SHP77 treated with DMSO at 0.1 percent for 48 hours (cell line): Measurements from ENCODE around the gene UIMC1.
"Not testable (repeated sequence)": the region's sequence is repeated elsewhere in the genome, so short reads cannot be mapped to it uniquely, and the experiment has no call there.

Experiments used
- DNase-seq: peaks from one replicate; lab custom pipeline; 2025; lab: John Stamatoyannopoulos, UW

UIMC1 gene

GRCh38 chr5:177008716-177009115 lies 2.1 kb upstream of the UIMC1 start:
- no peak for DNase-seq

GRCh38 chr5:177005619-177006264 lies 837 bp downstream of the UIMC1 start:
- DNase-seq: no peak

DNA sequence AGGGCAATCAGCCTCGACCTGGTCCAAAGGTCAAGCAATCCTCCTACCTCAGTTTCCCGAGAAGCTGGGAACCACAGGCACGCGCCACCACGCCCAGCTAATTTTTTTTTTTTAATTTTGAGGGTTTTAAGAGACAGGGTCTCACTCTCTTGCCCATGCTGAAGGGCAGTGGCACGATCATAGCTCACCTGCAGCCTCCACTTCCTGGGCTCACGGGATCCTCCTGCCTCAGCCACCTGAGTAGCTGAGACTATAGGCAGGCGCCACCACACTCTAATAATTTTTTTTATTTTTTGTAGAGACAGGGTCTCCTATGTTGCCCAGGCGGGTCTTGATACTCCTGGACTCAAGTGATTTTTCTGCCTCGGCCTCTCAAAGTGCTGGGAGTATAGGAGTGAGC lies 1.6 kb downstream of the UIMC1 start:
- no peak for DNase-seq

DNA sequence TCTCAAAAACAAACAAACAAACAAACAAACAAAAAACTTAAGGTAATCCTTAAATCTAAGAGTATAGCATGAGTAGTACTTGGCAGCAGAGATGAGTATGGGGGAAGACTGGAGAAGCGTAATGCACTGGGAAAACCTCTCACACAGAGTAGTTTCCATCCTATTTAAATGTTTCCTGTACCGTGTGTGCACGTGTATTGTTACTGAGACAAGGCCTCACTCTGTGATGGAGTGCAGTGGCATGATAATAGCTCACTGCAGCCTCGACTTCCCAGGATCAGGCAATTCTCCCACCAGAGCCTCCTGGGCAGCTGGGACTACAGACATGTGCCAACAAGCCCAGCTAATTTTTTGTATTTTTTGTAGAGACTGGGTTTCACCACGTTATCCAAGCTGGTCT lies 2.9 kb downstream of the UIMC1 start:
- no peak for DNase-seq

DNA sequence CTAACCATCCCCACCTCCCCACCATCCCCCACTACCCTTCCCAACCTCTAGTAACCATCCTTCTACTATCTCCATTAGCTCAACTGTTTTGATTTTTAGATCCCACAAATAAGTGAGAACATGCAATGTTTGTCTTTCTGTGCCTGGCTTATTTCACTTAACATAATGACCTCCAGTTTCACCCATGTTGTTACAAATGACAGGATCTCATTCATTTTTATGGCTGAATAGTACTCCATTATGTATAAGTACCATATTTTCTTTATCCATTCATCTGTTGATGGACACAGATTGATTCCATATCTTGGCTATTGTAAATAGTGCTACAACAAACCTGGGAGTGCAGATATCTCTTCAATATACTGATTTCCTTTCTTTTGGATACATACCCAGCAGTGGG lies 7.1 kb downstream of the UIMC1 start:
- not testable (repeated sequence) for DNase-seq

DNA sequence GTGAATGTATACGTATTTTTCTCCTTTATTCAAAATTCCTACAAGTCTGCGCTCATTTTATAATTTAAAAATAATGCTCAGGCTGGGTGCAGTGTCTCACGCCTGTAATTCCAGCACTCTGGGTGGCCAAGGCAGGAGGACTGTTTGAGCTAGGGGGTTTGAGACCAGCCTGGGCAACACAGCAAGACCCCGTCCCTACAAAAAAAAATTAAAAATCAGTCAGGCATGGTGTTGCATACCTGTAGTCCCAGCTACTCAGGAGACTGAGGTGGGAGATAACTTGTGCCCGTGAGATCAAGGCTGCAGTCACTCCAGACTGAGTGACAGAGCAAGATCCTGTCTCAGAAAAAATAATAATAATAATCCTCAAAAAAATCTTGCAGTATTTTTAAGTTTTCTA lies 7.8 kb downstream of the UIMC1 start:
- DNase-seq: no peak

DNA sequence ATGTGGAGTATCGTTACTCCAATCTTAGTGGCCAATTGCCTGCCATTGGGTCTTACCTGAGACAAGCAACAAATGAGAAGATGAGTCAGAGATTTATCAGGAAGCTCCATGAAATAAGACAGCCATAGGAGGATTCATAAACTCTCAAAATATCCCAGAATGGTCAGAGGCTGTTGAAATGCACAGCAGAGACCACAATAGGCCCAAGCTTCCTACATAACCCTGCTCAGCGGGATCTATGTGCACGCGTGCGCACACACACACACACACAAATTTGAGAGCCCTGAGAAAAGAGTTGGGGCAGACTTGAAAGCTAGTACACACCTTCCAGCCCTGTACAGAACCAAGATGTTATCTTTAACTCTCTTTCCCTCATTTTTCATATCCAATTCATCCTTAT lies 9.8 kb downstream of the UIMC1 start:
- DNase-seq: no peak

DNA sequence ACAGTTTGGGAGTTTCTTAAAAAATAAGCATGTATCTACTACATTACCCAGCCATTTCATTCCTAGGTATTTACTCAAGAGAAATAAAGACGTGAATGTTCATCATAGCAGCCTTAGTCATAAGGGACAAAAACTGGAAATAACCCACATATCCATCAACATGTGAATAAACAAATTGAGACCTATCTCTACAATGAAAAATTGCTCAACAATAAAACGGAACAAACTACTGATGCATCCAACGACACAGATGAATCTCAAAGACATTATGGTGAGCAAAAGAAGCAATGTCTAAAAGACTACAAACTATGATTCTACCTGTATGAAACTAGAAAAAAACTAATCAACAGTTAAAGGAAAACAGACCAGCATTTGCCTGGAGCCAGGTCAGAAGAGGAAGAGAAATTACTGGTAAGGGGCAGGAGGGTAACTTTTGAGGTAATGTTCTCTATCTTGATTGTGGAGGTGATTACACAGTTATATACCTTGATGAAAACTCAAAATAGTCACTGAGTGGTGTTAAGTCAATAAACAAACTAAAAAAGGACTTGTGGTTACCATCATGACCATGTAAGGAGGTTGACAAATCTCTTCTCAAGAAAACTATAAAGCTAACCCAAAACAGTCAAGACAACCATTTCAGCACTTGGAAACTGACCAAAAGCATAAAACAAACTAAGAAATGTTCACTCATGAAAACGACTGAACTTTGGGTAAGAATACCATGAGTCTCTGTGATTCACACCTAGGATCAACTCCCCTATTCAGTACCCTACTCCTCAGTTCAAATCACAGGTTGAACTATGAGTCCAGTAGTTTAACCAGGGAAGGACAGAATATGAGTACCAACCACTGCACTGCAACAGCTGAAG lies 10.4 kb downstream of the UIMC1 start:
- DNase-seq: no peak

GRCh38 chr5:176995122-176995490 lies 11.5 kb downstream of the UIMC1 start:
- no peak for DNase-seq

GRCh38 chr5:176994460-176995121 lies 12.0 kb downstream of the UIMC1 start:
- DNase-seq: no peak

DNA sequence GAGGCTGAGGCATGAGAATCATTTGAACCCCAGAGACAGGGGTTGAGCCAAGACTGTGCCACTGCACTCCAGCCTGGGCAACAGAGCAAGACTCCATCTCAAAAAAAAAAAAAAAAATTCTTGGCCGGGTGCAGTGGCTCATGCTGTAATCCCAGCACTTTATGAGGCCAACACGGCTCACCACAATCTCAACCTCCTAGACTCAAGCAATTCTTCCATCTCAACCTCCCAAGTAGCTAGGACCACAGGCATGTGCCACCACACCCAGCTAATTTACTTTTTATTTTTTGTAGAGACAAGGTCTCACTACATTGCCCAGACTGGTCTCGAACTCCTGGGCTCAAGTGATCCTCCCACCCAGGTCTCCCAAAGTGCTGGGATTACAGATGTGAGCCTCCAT lies 13.5 kb downstream of the UIMC1 start:
- DNase-seq: not testable (repeated sequence)

DNA sequence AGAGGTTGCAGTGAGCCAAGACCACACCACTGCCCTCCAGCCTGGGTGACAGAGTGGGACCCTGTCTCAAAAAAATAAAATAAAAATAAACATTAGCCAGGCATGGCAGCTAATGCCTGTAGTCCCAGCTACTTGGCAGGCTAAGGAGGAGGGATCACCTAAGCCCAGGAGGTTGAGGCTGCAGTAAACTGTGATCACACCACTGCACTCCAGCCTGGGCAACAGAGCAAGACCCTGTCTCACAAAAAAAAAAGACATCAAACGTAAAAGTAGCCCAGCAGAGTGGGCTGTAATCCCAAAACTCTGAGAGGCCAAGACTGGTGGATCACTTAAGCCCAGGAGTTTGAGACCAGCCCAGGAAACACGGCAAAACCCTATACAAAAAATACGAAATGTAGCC lies 19.0 kb downstream of the UIMC1 start:
- no peak for DNase-seq

DNA sequence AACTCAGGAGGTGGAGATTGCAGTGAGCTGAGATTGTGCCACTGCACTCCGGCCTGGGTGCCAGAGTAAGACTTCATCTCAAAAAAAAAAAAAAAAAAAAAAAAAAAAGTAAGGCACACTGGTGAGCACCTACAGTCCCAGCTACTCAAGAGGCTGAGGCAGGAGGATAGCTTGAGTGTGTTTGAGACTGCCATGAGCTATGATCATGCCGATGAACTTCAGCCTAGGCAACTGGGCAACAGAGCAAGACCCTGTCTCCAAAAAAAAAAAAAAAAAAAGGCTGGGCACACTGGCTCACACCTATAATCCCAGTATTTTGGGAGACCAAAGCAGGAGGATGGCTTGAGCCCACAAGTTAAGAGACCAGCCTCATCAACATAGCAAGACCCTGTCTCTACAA lies 20.3 kb downstream of the UIMC1 start:
- DNase-seq: no peak

- no peak for DNase-seq
Observed at GRCh38 chr5:176985516-176985915, 21.1 kb downstream of the UIMC1 start.

DNA sequence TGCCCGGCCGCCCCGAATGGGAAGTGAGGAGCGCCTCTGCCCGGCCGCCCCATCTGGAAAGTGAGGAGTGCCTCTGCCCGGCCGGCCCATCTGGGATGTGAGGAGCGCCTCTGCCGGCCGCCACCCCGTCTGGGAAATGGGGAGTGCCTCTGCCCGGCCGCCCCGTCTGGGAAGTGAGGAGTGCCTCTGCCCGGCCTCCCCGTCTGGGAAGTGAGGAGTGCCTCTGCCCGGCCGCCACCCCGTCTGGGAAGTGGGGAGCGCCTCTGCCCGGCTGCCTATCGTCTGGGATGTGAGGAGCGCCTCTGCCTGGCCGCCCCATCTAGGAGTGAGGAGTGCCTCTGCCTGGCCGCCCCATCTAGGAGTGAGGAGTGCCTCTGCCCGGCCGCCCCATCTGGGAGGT lies 22.4 kb downstream of the UIMC1 start:
- DNase-seq: not testable (repeated sequence)

DNA sequence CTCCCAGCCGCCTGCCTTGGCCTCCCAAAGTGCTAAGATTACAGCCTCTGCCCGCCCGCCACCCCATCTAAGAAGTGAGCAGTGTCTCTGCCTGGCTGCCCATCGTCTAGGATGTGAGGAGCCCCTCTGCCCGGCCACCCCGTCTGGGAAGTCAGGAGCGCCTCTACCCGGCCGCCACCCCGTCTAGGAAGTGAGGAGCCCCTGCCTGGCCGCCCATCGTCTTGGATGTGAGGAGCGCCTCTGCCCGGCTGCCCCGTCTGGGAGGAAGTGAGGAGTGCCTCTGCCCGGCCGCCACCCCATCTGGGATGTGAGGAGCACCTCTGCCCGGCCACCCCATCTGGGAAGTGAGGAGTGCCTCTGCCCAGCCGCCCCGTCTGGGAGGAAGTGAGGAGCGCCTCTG lies 23.0 kb downstream of the UIMC1 start:
- DNase-seq: not testable (repeated sequence)

DNA sequence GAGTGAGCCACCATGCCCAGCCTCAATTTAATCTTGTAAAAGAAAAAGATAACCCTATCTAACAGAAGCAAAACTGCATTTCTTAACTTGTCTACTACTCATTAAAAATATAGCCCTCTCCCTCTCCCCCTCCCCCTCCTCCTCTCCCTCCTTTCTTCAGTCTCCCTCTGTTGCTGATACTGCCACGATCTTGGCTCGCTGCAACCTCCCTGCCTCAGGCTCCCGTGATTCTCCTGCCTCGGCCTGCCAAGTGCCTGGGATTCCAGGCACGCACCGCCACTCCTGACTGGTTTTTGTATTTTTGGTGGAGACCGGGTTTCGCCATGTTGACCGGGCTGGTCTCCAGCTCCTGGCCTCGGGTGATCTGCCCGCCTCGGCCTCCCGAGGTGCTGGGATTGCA lies 23.5 kb downstream of the UIMC1 start:
- DNase-seq: not testable (repeated sequence)

DNA sequence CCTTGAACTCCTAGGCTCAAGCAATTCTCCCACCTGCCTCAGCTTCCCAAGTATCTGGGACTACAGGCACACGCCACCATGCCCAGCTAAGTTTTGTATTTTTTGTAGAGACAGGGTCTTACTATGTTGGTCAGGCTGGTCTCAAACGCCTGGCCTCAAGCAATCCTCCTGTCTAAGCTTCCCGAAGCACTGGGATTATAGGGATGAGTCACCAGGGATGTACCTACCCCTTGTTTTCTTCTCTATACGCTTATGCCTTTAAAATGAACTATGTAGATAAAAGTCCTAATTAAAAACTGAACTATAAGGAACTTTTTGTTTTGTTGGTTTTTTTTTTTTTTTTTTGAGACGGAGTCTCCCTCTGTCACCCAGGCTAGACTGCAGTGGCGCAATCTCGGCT lies 25.8 kb downstream of the UIMC1 start:
- DNase-seq: no peak

DNA sequence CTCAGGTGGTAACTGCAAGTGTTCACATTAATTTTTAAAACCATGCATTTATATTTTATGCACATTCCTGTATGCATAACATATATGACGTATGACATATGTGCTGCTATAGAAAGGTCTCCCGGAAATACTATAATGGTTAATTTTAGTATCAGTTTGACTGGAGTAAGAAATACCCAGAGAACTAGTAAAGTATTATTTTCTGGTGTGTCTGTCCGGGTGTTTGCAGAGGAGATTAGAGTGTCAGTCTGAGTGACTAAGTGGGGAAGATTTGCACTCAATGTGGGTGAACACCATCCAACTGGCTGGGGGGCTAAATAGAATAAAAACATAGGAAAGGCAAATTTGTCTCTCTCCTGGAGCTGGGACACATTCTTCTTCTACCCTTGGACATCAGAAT lies 26.9 kb downstream of the UIMC1 start:
- no peak for DNase-seq

- DNase-seq: no peak
Observed at GRCh38 chr5:176965633-176966032, 40.9 kb downstream of the UIMC1 start.

DNA sequence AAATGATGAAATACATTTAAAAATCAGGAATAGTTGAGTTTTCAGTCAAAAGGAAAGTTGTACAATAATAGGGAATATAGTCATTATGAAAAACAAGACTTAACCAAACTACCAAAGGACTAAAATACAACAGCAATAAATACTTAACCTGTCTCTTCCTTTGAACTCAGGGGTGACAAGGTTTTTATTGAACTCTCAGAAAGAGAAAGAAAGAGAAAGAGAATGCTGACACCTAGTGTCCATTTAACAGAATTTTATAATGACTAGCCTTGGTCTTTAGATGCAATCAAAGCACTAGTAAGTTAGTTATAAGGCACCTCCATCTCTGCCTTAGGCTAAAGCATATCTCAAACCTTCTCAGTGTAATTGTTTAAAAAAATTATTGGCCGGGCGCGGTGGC lies 47.5 kb downstream of the UIMC1 start:
- DNase-seq: peak; percentile 11

DNA sequence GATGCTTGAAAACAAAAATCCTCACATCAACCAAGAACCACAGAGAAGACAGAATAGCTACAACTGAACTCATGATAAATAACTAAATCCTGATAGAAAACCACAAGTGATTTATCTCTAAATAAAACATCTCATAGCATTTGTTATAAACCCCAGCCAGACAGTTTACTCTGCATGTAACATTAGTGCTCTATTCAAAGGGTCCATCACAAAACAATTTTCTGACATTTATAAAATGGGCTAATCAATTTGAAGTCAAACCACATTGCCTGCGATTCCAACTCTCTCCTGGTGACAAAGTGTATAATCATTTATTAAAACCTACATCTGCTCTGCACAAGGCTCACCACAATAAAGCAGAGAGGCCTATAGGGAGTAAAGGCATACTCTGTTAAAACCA lies 49.8 kb downstream of the UIMC1 start:
- no peak for DNase-seq

GRCh38 chr5:176955895-176956294 lies 50.7 kb downstream of the UIMC1 start:
- DNase-seq: no peak
